Activated T-cell treated with anti-CD3 and anti-CD28 coated beads, Interleukin-2, amount 50 U/mL, for 72 hours (primary cell): Measurements from ENCODE around the gene RPRD1B. TPM values are rescaled to one million over a fixed set of nuclear protein-coding genes. Genes with fewer than 3 reads are reported as not detected.
A peak's percentile ranks its signal among the peaks of the same experiment; 100 is the strongest.

ENCODE experiments used
- ATAC-seq, 2 donors: fragments of 150-1000 bp; cut with Tn5 transposase; replicated peaks in 1 of 2; 2 replicates each; pipeline ENCODE4 v1.10.0; 2021; ENCODE audit warnings: moderate library complexity in 2 of 2, mild to moderate bottlenecking in 1 of 2
- DNase-seq, 2 donors: peaks; one replicate each; pipeline ENCODE4 v3.0.0; 2021 to 2022; ENCODE audit warnings: mixed read lengths in 1 of 2
- H3K27ac Mint-ChIP-seq: one replicate; pipeline ENCODE4 v1.8.0; 2022; ENCODE audit warnings: mild to moderate bottlenecking, moderate library complexity, mixed read lengths
- H3K27me3 Mint-ChIP-seq: one replicate; pipeline ENCODE4 v1.8.0; 2022; ENCODE audit warnings: low read depth, mixed read lengths
- H3K36me3 Mint-ChIP-seq, 2 donors: one replicate each; pipeline ENCODE4 v1.8.0; 2022; ENCODE audit warnings: mixed read lengths in 2 of 2, mild to moderate bottlenecking in 1 of 2; ENCODE audit not compliant: insufficient read depth in 2 of 2
- H3K4me1 Mint-ChIP-seq: one replicate; pipeline ENCODE4 v1.8.0; 2022; ENCODE audit warnings: low read depth, mixed read lengths
- H3K4me3 Mint-ChIP-seq, 2 donors: one replicate each; pipeline ENCODE4 v1.8.0; 2022; ENCODE audit warnings: mild to moderate bottlenecking in 2 of 2, mixed read lengths in 2 of 2, moderate library complexity in 2 of 2
- H3K9me3 Mint-ChIP-seq, 2 donors: one replicate each; pipeline ENCODE4 v1.8.0; 2022; ENCODE audit warnings: mixed read lengths in 2 of 2
- total RNA-seq, 2 donors: library from RNA; stranded (reverse); gene quantifications; one replicate each; pipeline ENCODE4 v1.2.3, GENCODE V29; 2022

Gene RPRD1B
- total RNA-seq, 2 donors from 2014 or later: 33.3 to 52.3 TPM

- H3K9me3 Mint-ChIP-seq: no peaks in the 10 kb centered on the region
- DNase-seq: peak in 1 of 2 donors; percentile 69
- H3K27ac Mint-ChIP-seq: peak overlapping the region; percentile 95
- no peaks in the 10 kb centered on the region for H3K27me3 Mint-ChIP-seq
- ATAC-seq: peak; percentile 53 to 56
- H3K4me3 Mint-ChIP-seq: peak overlapping the region; percentile 84 to 98
- peaks cover 6 to 9% of the 10 kb centered on the region in 2 donors for H3K36me3 Mint-ChIP-seq
- H3K4me1 Mint-ChIP-seq: peaks cover 75% of the 10 kb centered on the region
Measured at GRCh38 chr20:38032585-38033329, 789 bp upstream of the RPRD1B start.

DNA sequence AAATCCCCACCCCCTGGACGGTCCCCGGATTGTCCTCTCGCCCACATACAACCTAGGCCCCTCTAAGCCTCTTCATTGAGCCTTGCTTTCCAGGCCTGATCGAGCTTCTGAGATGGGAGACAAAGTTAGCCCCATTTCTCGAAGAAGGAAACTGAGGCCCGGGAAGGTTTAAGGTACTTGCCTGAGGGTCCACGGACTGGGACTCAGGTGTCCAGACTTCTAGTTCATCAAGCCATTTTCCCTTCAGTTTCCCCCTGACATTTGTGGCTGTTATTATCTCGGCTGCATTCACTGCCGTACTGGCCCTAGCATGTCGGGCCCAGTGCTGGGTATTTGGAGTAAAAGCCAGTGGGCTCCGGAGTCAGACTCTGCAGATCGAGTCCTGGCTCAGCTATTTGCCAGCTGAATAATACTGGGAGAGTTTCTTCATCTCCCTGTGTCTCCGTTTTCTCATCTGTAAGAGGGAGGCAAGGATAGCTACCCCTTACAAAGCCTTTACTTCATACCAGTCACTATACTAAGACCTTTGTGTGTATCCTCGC lies 633 bp downstream of the RPRD1B start:
- H3K27me3 Mint-ChIP-seq: no peaks in the 10 kb centered on the region
- H3K9me3 Mint-ChIP-seq: no peaks in the 10 kb centered on the region
- peaks cover 6 to 10% of the 10 kb centered on the region in 2 donors for H3K36me3 Mint-ChIP-seq
- ATAC-seq (no peak), DNase-seq (peak in 1 of 2 donors; percentile 8)
- H3K4me3 Mint-ChIP-seq: peak overlapping the region; percentile 84 to 98
- H3K4me1 Mint-ChIP-seq: peaks cover 64% of the 10 kb centered on the region
- peak overlapping the region; percentile 95 for H3K27ac Mint-ChIP-seq

GRCh38 chr20:38034961-38035360 lies 1.4 kb downstream of the RPRD1B start:
- ATAC-seq (no peak), DNase-seq (no peak)
- Mint-ChIP-seq H3K36me3 (peaks cover 3 to 8% of the 10 kb centered on the region in 2 donors), H3K27ac (peak overlapping the region; percentile 95), H3K4me3 (peak overlapping the region; percentile 84 to 98), H3K4me1 (peaks cover 57% of the 10 kb centered on the region), H3K9me3 (no peaks in the 10 kb centered on the region), H3K27me3 (no peaks in the 10 kb centered on the region)

GRCh38 chr20:38036366-38036765 lies 2.8 kb downstream of the RPRD1B start:
- no peak for ATAC-seq
- H3K4me1 Mint-ChIP-seq: peaks cover 52% of the 10 kb centered on the region

GRCh38 chr20:38040276-38040675 lies 6.7 kb downstream of the RPRD1B start:
- no peak for DNase-seq
- H3K9me3 Mint-ChIP-seq: no peaks in the 10 kb centered on the region
- H3K27me3 Mint-ChIP-seq: no peaks in the 10 kb centered on the region
- ATAC-seq: no peak
- H3K27ac Mint-ChIP-seq: peak overlapping the region; percentile 20
- H3K4me1 Mint-ChIP-seq: peaks cover 60% of the 10 kb centered on the region
- no peak overlapping the region for H3K4me3 Mint-ChIP-seq
- H3K36me3 Mint-ChIP-seq: peaks cover 0 to 26% of the 10 kb centered on the region in 2 donors

More at GRCh38 chr20:38036366-38036765, 2.8 kb downstream of the RPRD1B start:
- no peak for DNase-seq
- no peaks in the 10 kb centered on the region for H3K9me3 Mint-ChIP-seq
- no peaks in the 10 kb centered on the region for H3K27me3 Mint-ChIP-seq
- peaks cover 3 to 12% of the 10 kb centered on the region in 2 donors for H3K36me3 Mint-ChIP-seq
- no peak overlapping the region for H3K27ac Mint-ChIP-seq
- H3K4me3 Mint-ChIP-seq: peak overlapping the region in 1 of 2 donors; percentile 45

- H3K9me3 Mint-ChIP-seq: no peaks in the 10 kb centered on the region
- H3K27me3 Mint-ChIP-seq: no peaks in the 10 kb centered on the region
- H3K36me3 Mint-ChIP-seq: peaks cover 0 to 25% of the 10 kb centered on the region in 2 donors
- H3K4me3 Mint-ChIP-seq: peak overlapping the region in 1 of 2 donors; percentile 6
- peak; percentile 27 to 52 for DNase-seq
- H3K4me1 Mint-ChIP-seq: peaks cover 54% of the 10 kb centered on the region
- H3K27ac Mint-ChIP-seq: peak overlapping the region; percentile 0
- ATAC-seq: peak; percentile 99
Measured at GRCh38 chr20:38043512-38044300, 10.2 kb downstream of the RPRD1B start.

- peaks cover 58% of the 10 kb centered on the region for H3K4me1 Mint-ChIP-seq
- peaks cover under 1 to 26% of the 10 kb centered on the region in 2 donors for H3K36me3 Mint-ChIP-seq
- H3K27me3 Mint-ChIP-seq: no peaks in the 10 kb centered on the region
- ATAC-seq: no peak
- H3K27ac Mint-ChIP-seq: no peak overlapping the region
- H3K4me3 Mint-ChIP-seq: no peak overlapping the region
- DNase-seq: no peak
- no peaks in the 10 kb centered on the region for H3K9me3 Mint-ChIP-seq
Measured at GRCh38 chr20:38044685-38045084, 11.1 kb downstream of the RPRD1B start.

- no peaks in the 10 kb centered on the region for H3K27me3 Mint-ChIP-seq
- peaks cover 67% of the 10 kb centered on the region for H3K4me1 Mint-ChIP-seq
- no peak for DNase-seq
- peak overlapping the region; percentile 66 for H3K27ac Mint-ChIP-seq
- H3K9me3 Mint-ChIP-seq: no peaks in the 10 kb centered on the region
- no peak overlapping the region for H3K4me3 Mint-ChIP-seq
- ATAC-seq: no peak
- H3K36me3 Mint-ChIP-seq: peaks cover 4 to 27% of the 10 kb centered on the region in 2 donors
Measured at GRCh38 chr20:38046572-38046971, 13.0 kb downstream of the RPRD1B start.

- Mint-ChIP-seq H3K4me3 (peak overlapping the region in 1 of 2 donors; percentile 77), H3K36me3 (peaks cover 4 to 19% of the 10 kb centered on the region in 2 donors), H3K9me3 (no peaks in the 10 kb centered on the region), H3K4me1 (peaks cover 50% of the 10 kb centered on the region), H3K27me3 (no peaks in the 10 kb centered on the region), H3K27ac (peak overlapping the region; percentile 91)
- peak; percentile 65 to 81 for ATAC-seq
- DNase-seq: no peak
Measured at GRCh38 chr20:38049800-38050199, 16.3 kb downstream of the RPRD1B start.

DNA sequence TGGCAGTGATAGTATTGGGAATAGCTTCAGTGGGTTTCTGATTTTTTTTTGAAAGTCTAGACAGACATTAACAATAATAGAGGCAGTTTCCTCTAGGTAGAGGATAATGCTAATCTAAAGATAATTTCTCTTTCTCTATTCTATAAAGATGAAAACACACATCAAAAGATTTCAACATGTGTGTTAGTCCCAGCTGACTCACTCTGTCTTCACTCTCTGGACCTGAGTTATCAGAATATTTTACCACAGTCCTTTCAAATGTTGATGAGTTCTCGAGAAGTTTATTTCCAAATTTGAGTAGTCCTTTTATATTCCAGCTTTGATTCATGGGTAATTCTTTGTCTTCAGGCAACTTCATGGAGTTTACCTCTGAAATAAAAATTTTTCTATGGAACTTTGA lies 17.1 kb downstream of the RPRD1B start:
- Mint-ChIP-seq H3K4me1 (peaks cover 47% of the 10 kb centered on the region), H3K27ac (peak overlapping the region; percentile 91), H3K9me3 (no peaks in the 10 kb centered on the region), H3K4me3 (peak overlapping the region in 1 of 2 donors; percentile 77), H3K36me3 (peaks cover 4 to 19% of the 10 kb centered on the region in 2 donors), H3K27me3 (no peaks in the 10 kb centered on the region)
- ATAC-seq (peak; percentile 57 to 65), DNase-seq (no peak)

- H3K36me3 Mint-ChIP-seq: peaks cover 4 to 18% of the 10 kb centered on the region in 2 donors
- peaks cover 52% of the 10 kb centered on the region for H3K4me1 Mint-ChIP-seq
- H3K27me3 Mint-ChIP-seq: no peaks in the 10 kb centered on the region
- H3K4me3 Mint-ChIP-seq: no peak overlapping the region
- H3K9me3 Mint-ChIP-seq: no peaks in the 10 kb centered on the region
- no peak overlapping the region for H3K27ac Mint-ChIP-seq
- ATAC-seq: no peak
- DNase-seq: no peak
Measured at GRCh38 chr20:38052870-38053269, 19.3 kb downstream of the RPRD1B start.

DNA sequence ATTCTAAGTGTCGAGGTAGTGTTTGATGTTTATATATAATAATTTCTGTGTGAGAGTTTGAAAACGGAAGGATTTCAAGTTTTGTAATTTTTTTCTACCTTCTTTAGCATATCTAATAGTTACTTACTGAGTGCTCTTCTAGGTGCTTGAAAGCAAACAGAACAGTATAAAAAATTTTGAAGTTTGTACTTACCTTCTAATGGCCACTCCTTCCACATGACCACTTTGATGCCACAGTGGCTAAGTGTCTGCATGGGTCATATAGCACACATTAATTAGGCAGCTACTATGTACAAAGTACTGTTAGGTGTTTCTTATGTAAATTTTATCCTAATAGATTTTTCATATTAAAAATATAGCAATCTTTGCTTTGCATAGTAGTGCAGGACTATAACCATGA lies 21.1 kb downstream of the RPRD1B start:
- H3K27me3 Mint-ChIP-seq: no peaks in the 10 kb centered on the region
- no peak overlapping the region for H3K27ac Mint-ChIP-seq
- DNase-seq (no peak), ATAC-seq (no peak)
- H3K36me3 Mint-ChIP-seq: peaks cover 7 to 22% of the 10 kb centered on the region in 2 donors
- H3K4me3 Mint-ChIP-seq: no peak overlapping the region
- H3K4me1 Mint-ChIP-seq: peaks cover 48% of the 10 kb centered on the region
- H3K9me3 Mint-ChIP-seq: no peaks in the 10 kb centered on the region

DNA sequence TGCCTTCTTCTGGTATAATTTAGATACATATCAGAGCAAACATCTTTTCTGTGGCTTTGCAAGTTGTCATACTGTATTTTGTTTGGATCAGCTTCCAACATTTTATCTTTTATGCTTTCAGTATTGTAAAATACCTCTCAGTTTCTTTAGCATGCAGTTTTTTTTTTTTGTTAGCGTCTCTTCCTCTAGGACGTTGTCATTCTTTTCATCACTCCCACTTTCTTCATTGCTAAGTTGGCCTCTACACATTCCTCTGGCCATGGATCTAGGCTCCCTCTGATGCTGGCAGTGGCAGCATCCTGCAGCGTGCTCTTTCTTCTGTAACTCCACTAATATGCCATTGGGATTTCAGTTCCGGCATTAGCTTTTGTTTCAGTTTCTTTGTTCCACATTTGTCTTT lies 21.7 kb downstream of the RPRD1B start:
- H3K9me3 Mint-ChIP-seq: no peaks in the 10 kb centered on the region
- H3K27me3 Mint-ChIP-seq: no peaks in the 10 kb centered on the region
- peaks cover 42% of the 10 kb centered on the region for H3K4me1 Mint-ChIP-seq
- no peak overlapping the region for H3K27ac Mint-ChIP-seq
- peaks cover 5 to 23% of the 10 kb centered on the region in 2 donors for H3K36me3 Mint-ChIP-seq
- ATAC-seq: no peak
- no peak for DNase-seq
- no peak overlapping the region for H3K4me3 Mint-ChIP-seq
